ENCODE data around the gene CRY2.

Gene CRY2

DNA sequence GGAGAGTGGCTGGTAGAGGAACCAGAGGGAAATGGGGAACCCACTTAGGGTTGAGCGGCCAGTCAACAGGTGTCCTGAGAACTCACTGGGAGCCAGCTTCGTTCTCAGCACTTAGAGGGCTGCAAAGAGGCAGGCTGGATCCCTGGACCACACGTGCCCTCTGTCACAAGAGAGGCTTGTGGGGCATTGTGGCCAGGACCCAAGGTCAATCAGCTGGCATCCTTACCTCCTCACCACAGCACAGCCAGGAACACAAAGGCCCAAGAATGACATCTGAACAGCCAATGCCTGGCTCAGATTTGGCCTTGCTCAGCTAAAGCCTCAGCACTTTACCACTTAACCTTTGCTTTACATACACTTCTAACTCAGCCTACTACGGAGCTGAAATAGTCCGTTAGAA, 45.6 kb downstream of the CRY2 start:
- DNase-seq = no peak
- no peak overlapping the region for H2BK120ac ChIP-seq (ENCODE audit: low read depth, low read length)
- no CpG with 5 or more reads among the region's 5 CpGs for WGBS (ENCODE audit: extremely low coverage, insufficient coverage, low lambda C conversion rate)

DNA sequence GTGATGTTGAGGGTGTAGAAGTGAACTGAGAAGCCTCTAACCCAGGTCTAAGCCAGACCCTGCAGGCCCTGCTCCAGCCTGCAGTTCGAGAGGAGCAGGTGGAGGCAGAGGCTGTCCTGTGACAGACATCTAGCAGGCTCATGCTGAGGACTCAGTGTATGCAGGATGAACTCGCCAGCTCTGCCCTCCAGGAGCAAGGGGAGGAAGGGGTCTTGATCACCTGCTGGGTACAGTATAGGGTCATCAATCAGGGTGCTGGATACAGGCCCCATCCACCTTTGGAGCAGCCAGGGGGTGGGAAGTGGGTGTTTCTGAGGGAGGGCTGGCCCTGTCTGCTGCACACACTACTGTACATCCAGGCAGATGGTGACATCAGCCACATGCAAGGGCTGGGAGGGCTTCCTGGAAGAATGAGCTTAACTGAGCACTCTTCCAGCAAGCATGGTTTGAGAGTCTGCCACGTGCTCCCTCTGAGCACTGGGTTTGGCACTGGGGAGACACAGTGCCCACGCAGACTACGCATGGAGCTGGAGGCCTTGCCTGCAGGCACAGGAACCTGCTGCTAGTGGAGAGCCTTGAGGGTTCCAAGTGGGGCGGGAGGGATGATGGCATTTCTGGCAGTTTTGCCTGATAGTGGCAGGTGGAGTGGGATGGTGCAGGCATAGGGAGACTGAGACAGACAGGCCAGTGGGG, 47.4 kb downstream of the CRY2 start:
- no peaks in the 10 kb centered on the region for H3K4me1 ChIP-seq (ENCODE audit: control insufficient read depth, low read depth, low read length)
- no peak overlapping the region for H3K56ac ChIP-seq (ENCODE audit: low read length)
- H3K4me3 ChIP-seq (ENCODE audit: low read length) = no peak overlapping the region
- H2AK5ac ChIP-seq (ENCODE audit: low read length) = no peak overlapping the region
- H2BK5ac ChIP-seq (ENCODE audit: low read length) = no peak overlapping the region
- no peak overlapping the region for H3K4me2 ChIP-seq (ENCODE audit: low read length)
- no peak overlapping the region for H3K9ac ChIP-seq (ENCODE audit: low read length)
- H3K79me1 ChIP-seq (ENCODE audit: low read length) = no peaks in the 10 kb centered on the region
- no peak overlapping the region for H3K18ac ChIP-seq (ENCODE audit: low read length)
- H3K23ac ChIP-seq (ENCODE audit: low read length) = no peak overlapping the region
- H2BK120ac ChIP-seq (ENCODE audit: low read depth, low read length) = no peak overlapping the region
- H2BK15ac ChIP-seq (replicated peaks; ENCODE audit: low read depth) = no peak overlapping the region
- no peak overlapping the region for H3K4ac ChIP-seq (ENCODE audit: low read depth, low read length)
- no peak overlapping the region for H4K8ac ChIP-seq (ENCODE audit: low read depth, low read length)
- H3K27ac ChIP-seq (ENCODE audit: low read depth, low read length) = no peak overlapping the region
- no peaks in the 10 kb centered on the region for H3K79me2 ChIP-seq (ENCODE audit: control insufficient read depth, insufficient read depth, low read length)
- H3K27me3 ChIP-seq (ENCODE audit: insufficient read depth, low read length, poor library complexity) = no peaks in the 10 kb centered on the region
- no peak for DNase-seq
- H3K36me3 ChIP-seq (ENCODE audit: control insufficient read depth, insufficient read depth, low read length) = no peaks in the 10 kb centered on the region
- H4K5ac ChIP-seq (ENCODE audit: low read length) = no peak overlapping the region
- no CpG with 5 or more reads among the region's 6 CpGs for WGBS (ENCODE audit: extremely low coverage, insufficient coverage, low lambda C conversion rate)

More for the DNA sequence above, 45.6 kb downstream of the CRY2 start:
- no peak overlapping the region for H2BK15ac ChIP-seq (replicated peaks; ENCODE audit: low read depth)
- no peaks in the 10 kb centered on the region for H3K79me2 ChIP-seq (ENCODE audit: control insufficient read depth, insufficient read depth, low read length)
- H2BK5ac ChIP-seq (ENCODE audit: low read length) = no peak overlapping the region
- no peak overlapping the region for H3K9ac ChIP-seq (ENCODE audit: low read length)
- H4K5ac ChIP-seq (ENCODE audit: low read length) = no peak overlapping the region
- no peak overlapping the region for H3K4me2 ChIP-seq (ENCODE audit: low read length)
- no peak overlapping the region for H3K18ac ChIP-seq (ENCODE audit: low read length)
- no peaks in the 10 kb centered on the region for H3K27me3 ChIP-seq (ENCODE audit: insufficient read depth, low read length, poor library complexity)
- no peak overlapping the region for H2AK5ac ChIP-seq (ENCODE audit: low read length)
- no peaks in the 10 kb centered on the region for H3K4me1 ChIP-seq (ENCODE audit: control insufficient read depth, low read depth, low read length)
- no peak overlapping the region for H4K8ac ChIP-seq (ENCODE audit: low read depth, low read length)
- H3K4ac ChIP-seq (ENCODE audit: low read depth, low read length) = no peak overlapping the region
- no peaks in the 10 kb centered on the region for H3K79me1 ChIP-seq (ENCODE audit: low read length)
- no peak overlapping the region for H3K4me3 ChIP-seq (ENCODE audit: low read length)
- no peaks in the 10 kb centered on the region for H3K36me3 ChIP-seq (ENCODE audit: control insufficient read depth, insufficient read depth, low read length)
- H3K27ac ChIP-seq (ENCODE audit: low read depth, low read length) = no peak overlapping the region
- H3K56ac ChIP-seq (ENCODE audit: low read length) = no peak overlapping the region
- no peak overlapping the region for H3K23ac ChIP-seq (ENCODE audit: low read length)

DNA sequence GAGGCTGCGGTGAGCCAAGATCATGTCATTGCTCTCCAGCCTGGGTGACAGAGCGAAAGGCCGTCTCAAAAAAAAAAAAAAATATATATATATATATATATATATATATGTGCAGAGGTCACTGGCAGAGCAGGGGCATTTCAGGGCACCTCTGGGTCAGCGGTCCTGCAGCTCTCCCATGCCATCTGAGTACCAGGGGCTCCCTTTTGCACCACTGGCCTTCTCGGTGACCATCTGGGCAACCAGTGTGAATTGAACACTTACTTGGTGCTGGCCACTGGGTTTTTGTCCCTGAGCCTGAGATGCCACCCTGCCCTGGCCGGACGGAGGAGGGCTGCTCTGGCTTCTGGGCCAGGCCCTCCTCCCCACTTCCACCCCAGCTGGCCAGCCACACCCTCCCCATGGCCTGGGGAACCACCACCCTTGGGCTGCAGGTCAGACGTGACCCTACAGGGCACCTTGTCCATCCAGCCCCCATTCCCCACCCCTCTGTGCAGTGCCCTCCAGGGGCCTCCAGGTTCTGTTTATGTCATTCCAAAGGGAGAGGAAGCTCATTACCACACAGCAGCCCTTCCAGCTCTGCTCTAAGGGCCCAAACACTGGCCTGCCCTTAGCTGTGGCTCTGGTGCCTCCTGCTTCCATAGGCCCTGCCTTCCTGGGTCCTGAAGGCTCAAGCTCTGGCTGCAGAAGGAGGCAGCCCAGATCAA, 48.4 kb downstream of the CRY2 start:
- Histone ChIP-seq H2BK15ac (replicated peaks; ENCODE audit: low read depth) (no peak overlapping the region), H3K79me2 (ENCODE audit: control insufficient read depth, insufficient read depth, low read length) (no peaks in the 10 kb centered on the region), H3K18ac (ENCODE audit: low read length) (no peak overlapping the region), H3K56ac (ENCODE audit: low read length) (no peak overlapping the region), H4K8ac (ENCODE audit: low read depth, low read length) (no peak overlapping the region), H4K5ac (ENCODE audit: low read length) (no peak overlapping the region), H3K4me1 (ENCODE audit: control insufficient read depth, low read depth, low read length) (peaks cover 1% of the 10 kb centered on the region), H2BK120ac (ENCODE audit: low read depth, low read length) (no peak overlapping the region), H3K36me3 (ENCODE audit: control insufficient read depth, insufficient read depth, low read length) (no peaks in the 10 kb centered on the region), H3K4me3 (ENCODE audit: low read length) (no peak overlapping the region), H3K27me3 (ENCODE audit: insufficient read depth, low read length, poor library complexity) (no peaks in the 10 kb centered on the region), H3K23ac (ENCODE audit: low read length) (no peak overlapping the region), H3K79me1 (ENCODE audit: low read length) (no peaks in the 10 kb centered on the region), H2AK5ac (ENCODE audit: low read length) (no peak overlapping the region), H3K9ac (ENCODE audit: low read length) (no peak overlapping the region), H2BK5ac (ENCODE audit: low read length) (no peak overlapping the region), H3K27ac (ENCODE audit: low read depth, low read length) (no peak overlapping the region), H3K4me2 (ENCODE audit: low read length) (no peak overlapping the region), H3K4ac (ENCODE audit: low read depth, low read length) (no peak overlapping the region)
- no peak for DNase-seq
- WGBS (ENCODE audit: extremely low coverage, insufficient coverage, low lambda C conversion rate) = no CpG with 5 or more reads among the region's 8 CpGs

DNA sequence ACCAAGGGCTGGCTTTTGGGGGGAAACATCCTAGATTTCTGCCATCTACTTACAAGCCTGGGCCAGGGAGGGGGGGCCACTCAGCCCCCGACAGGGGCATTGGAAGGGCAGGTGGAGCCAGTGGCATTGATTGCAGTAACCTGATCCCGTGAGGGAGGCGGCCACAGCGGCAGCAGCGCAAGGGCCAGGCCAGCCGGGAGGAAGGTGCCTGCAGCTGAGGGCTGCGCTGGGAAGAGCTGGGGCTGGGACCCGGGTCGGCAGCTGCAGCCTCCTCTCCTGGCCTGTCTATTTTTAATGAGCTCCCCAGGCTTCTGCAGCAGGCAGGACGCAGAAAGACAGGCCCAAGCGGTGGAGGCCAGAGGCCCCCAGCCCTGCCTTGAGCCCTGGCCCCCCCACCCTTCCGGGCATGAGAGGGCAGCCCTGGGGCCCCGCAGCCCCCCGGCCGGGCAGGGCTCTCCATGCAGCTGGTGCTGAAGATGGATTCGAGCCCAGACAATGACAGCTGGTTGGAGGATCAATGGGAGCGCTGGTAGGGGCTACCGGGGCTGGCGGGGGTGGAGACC, 49.2 kb downstream of the CRY2 start:
- H3K4me1 ChIP-seq (ENCODE audit: control insufficient read depth, low read depth, low read length) = peaks cover 1% of the 10 kb centered on the region
- no peak overlapping the region for H3K27ac ChIP-seq (ENCODE audit: low read depth, low read length)
- H4K5ac ChIP-seq (ENCODE audit: low read length) = no peak overlapping the region
- no peak overlapping the region for H3K4me2 ChIP-seq (ENCODE audit: low read length)
- H4K8ac ChIP-seq (ENCODE audit: low read depth, low read length) = no peak overlapping the region
- no peaks in the 10 kb centered on the region for H3K36me3 ChIP-seq (ENCODE audit: control insufficient read depth, insufficient read depth, low read length)
- no peak overlapping the region for H2BK15ac ChIP-seq (replicated peaks; ENCODE audit: low read depth)
- no peak overlapping the region for H2BK5ac ChIP-seq (ENCODE audit: low read length)
- H2BK120ac ChIP-seq (ENCODE audit: low read depth, low read length) = no peak overlapping the region
- no peak overlapping the region for H3K9ac ChIP-seq (ENCODE audit: low read length)
- peak; percentile 55 for DNase-seq
- no peaks in the 10 kb centered on the region for H3K79me1 ChIP-seq (ENCODE audit: low read length)
- H3K79me2 ChIP-seq (ENCODE audit: control insufficient read depth, insufficient read depth, low read length) = no peaks in the 10 kb centered on the region
- no peaks in the 10 kb centered on the region for H3K27me3 ChIP-seq (ENCODE audit: insufficient read depth, low read length, poor library complexity)
- WGBS (ENCODE audit: extremely low coverage, insufficient coverage, low lambda C conversion rate) = no CpG with 5 or more reads among the region's 19 CpGs
- no peak overlapping the region for H2AK5ac ChIP-seq (ENCODE audit: low read length)
- no peak overlapping the region for H3K56ac ChIP-seq (ENCODE audit: low read length)
- H3K4me3 ChIP-seq (ENCODE audit: low read length) = no peak overlapping the region
- no peak overlapping the region for H3K23ac ChIP-seq (ENCODE audit: low read length)
- no peak overlapping the region for H3K4ac ChIP-seq (ENCODE audit: low read depth, low read length)
- no peak overlapping the region for H3K18ac ChIP-seq (ENCODE audit: low read length)

DNA sequence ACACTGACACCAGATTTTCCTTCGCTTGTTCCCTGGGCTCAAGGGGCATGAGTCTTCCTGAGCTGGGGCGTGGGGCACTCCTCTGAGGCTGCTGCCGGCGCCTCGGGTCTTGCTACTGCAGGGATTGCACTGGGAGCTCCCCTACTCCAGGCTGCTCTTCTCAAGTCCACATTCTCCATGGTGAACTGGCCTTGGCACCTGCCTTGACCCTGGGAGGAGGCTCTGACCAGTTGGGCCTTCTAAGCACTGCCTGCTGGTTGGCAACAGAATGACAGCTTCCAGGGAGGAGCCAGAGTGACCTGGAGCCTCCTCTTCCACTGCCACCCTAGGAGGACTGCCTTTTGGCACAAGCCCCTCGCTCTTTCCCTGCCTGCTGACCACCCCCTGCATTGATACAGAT, 50.3 kb downstream of the CRY2 start:
- no peak overlapping the region for H3K23ac ChIP-seq (ENCODE audit: low read length)
- no peak overlapping the region for H2BK120ac ChIP-seq (ENCODE audit: low read depth, low read length)
- no peak overlapping the region for H3K56ac ChIP-seq (ENCODE audit: low read length)
- H2BK15ac ChIP-seq (replicated peaks; ENCODE audit: low read depth) = no peak overlapping the region
- no peak overlapping the region for H4K8ac ChIP-seq (ENCODE audit: low read depth, low read length)
- H2AK5ac ChIP-seq (ENCODE audit: low read length) = no peak overlapping the region
- H3K27me3 ChIP-seq (ENCODE audit: insufficient read depth, low read length, poor library complexity) = no peaks in the 10 kb centered on the region
- no peak overlapping the region for H3K18ac ChIP-seq (ENCODE audit: low read length)
- WGBS (ENCODE audit: extremely low coverage, insufficient coverage, low lambda C conversion rate) = no CpG with 5 or more reads among the region's 6 CpGs
- H3K4me1 ChIP-seq (ENCODE audit: control insufficient read depth, low read depth, low read length) = peaks cover 1% of the 10 kb centered on the region
- no peaks in the 10 kb centered on the region for H3K36me3 ChIP-seq (ENCODE audit: control insufficient read depth, insufficient read depth, low read length)
- no peak overlapping the region for H3K4me3 ChIP-seq (ENCODE audit: low read length)
- H3K4me2 ChIP-seq (ENCODE audit: low read length) = no peak overlapping the region
- no peak for DNase-seq
- H3K79me1 ChIP-seq (ENCODE audit: low read length) = no peaks in the 10 kb centered on the region
- H3K27ac ChIP-seq (ENCODE audit: low read depth, low read length) = no peak overlapping the region
- H3K4ac ChIP-seq (ENCODE audit: low read depth, low read length) = no peak overlapping the region
- H3K79me2 ChIP-seq (ENCODE audit: control insufficient read depth, insufficient read depth, low read length) = no peaks in the 10 kb centered on the region
- no peak overlapping the region for H4K5ac ChIP-seq (ENCODE audit: low read length)
- no peak overlapping the region for H3K9ac ChIP-seq (ENCODE audit: low read length)
- no peak overlapping the region for H2BK5ac ChIP-seq (ENCODE audit: low read length)

All from mesendoderm (in vitro differentiated cells).